Liver (tissue), 9 donors: ENCODE results near the gene NMNAT2. TPM values are rescaled to one million over a fixed set of nuclear protein-coding genes. Genes with fewer than 3 reads are reported as not detected.

Experiments used
- DNase-seq: peaks from one replicate; pipeline ENCODE4 v3.0.0-alpha.2; 2017; ENCODE audit warnings: low spot score
- H3K27ac ChIP-seq, 2 donors: one replicate each; pipeline ENCODE4 v1.7.0; 2013; ENCODE audit warnings: inconsistent platforms in 2 of 2, low read length in 2 of 2, control low read depth in 1 of 2, low read depth in 1 of 2, mild to moderate bottlenecking in 1 of 2
- H3K27me3 ChIP-seq, 4 donors: one replicate each; pipeline versions ENCODE4 v1.6.1 to v1.7.0; 2013; ENCODE audit warnings: low read length in 3 of 4, inconsistent platforms in 1 of 4, mild to moderate bottlenecking in 1 of 4, moderate library complexity in 1 of 4; ENCODE audit not compliant: control insufficient read depth in 4 of 4, insufficient read depth in 4 of 4
- H3K36me3 ChIP-seq, 4 donors: one replicate each; pipeline versions ENCODE4 v1.6.1 to v1.7.0; 2013; ENCODE audit warnings: low read length in 3 of 4, mild to moderate bottlenecking in 3 of 4, low read depth in 1 of 4, moderate library complexity in 1 of 4; ENCODE audit not compliant: control insufficient read depth in 4 of 4, insufficient read depth in 3 of 4
- H3K4me1 ChIP-seq, 4 donors: one replicate each; pipeline versions ENCODE4 v1.6.1 to v1.7.0; 2013; ENCODE audit warnings: low read length in 3 of 4, mild to moderate bottlenecking in 3 of 4, moderate library complexity in 1 of 4; ENCODE audit not compliant: control insufficient read depth in 4 of 4, insufficient read depth in 4 of 4
- H3K4me3 ChIP-seq, 3 donors: one replicate each; pipeline versions ENCODE4 v1.6.1 to v1.7.0; 2013; ENCODE audit warnings: low read length in 3 of 3, control low read depth in 1 of 3, low read depth in 1 of 3, mild to moderate bottlenecking in 1 of 3
- H3K9ac ChIP-seq, 2 donors: one replicate each; pipeline ENCODE4 v1.7.0; 2013; ENCODE audit warnings: low read length in 2 of 2, mild to moderate bottlenecking in 2 of 2, moderate library complexity in 2 of 2, control low read depth in 1 of 2, low read depth in 1 of 2
- H3K9me3 ChIP-seq, 4 donors: one replicate each; pipeline versions ENCODE4 v1.6.1 to v1.7.0; 2013; ENCODE audit warnings: low read length in 3 of 4; ENCODE audit not compliant: control insufficient read depth in 4 of 4
- EGR1 ChIP-seq, 2 donors: IDR thresholded peaks; 2 replicates each; pipeline ENCODE4 v1.6.1; 2016 to 2018; ENCODE audit warnings: antibody characterized with exemption in 2 of 2, low read depth in 2 of 2
- FOXA1 ChIP-seq: IDR thresholded peaks from 2 replicates; pipeline ENCODE4 v1.6.1; 2016; ENCODE audit warnings: antibody characterized with exemption
- FOXA2 ChIP-seq: IDR thresholded peaks from 2 replicates; pipeline ENCODE4 v1.6.1; 2016; ENCODE audit warnings: antibody characterized with exemption
- GABPA ChIP-seq, 2 donors: IDR thresholded peaks in 1 of 2; conservative IDR thresholded peaks in 1 of 2; 2 replicates each; pipeline ENCODE4 v1.6.1; 2016; ENCODE audit warnings: antibody characterized with exemption in 2 of 2, mild to moderate bottlenecking in 1 of 2, moderate library complexity in 1 of 2
- HNF4A ChIP-seq, 2 donors: conservative IDR thresholded peaks; 2 replicates each; pipeline ENCODE4 v1.6.1; 2016; ENCODE audit warnings: antibody characterized with exemption in 2 of 2, mild to moderate bottlenecking in 2 of 2
- HNF4G ChIP-seq: IDR thresholded peaks from 2 replicates; pipeline ENCODE4 v1.6.1; 2016; ENCODE audit warnings: antibody characterized with exemption
- JUND ChIP-seq, 2 donors: IDR thresholded peaks; 2 replicates each; pipeline ENCODE4 v1.6.1; 2016; ENCODE audit warnings: antibody characterized with exemption in 2 of 2
- NR2F2 ChIP-seq: IDR thresholded peaks from 2 replicates; pipeline ENCODE4 v1.6.1; 2016; ENCODE audit warnings: antibody characterized with exemption
- RAD21 ChIP-seq, 2 donors: IDR thresholded peaks; 2 replicates each; pipeline ENCODE4 v1.6.1; 2016; ENCODE audit warnings: antibody characterized with exemption in 2 of 2, mild to moderate bottlenecking in 2 of 2
- RXRA ChIP-seq, 2 donors: IDR thresholded peaks; 2 replicates each; pipeline ENCODE4 v1.6.1; 2017 to 2018; ENCODE audit warnings: antibody characterized with exemption in 2 of 2, mild to moderate bottlenecking in 1 of 2
- SP1 ChIP-seq: IDR thresholded peaks from 2 replicates; pipeline ENCODE4 v1.6.1; 2018; ENCODE audit warnings: antibody characterized with exemption, mild to moderate bottlenecking
- TAF1 ChIP-seq: conservative IDR thresholded peaks from 2 replicates; pipeline ENCODE4 v1.6.1; 2016; ENCODE audit warnings: antibody characterized with exemption, mild to moderate bottlenecking
- YY1 ChIP-seq: IDR thresholded peaks from 2 replicates; pipeline ENCODE4 v1.6.1; 2016; ENCODE audit warnings: antibody characterized with exemption, mild to moderate bottlenecking
- WGBS: extraction: QIAGEN DNeasy Blood & Tissue Kit; methylation state at CpG from one replicate; pipeline ENCODE4 v1.1.7; 2013; 5-methylcytosine and 5-hydroxymethylcytosine counted together
- polyA plus RNA-seq, 2 donors: library from polyadenylated mRNA; stranded (reverse) in 1 of 2; unstranded in 1 of 2; fragments of 200-250 nt in 1 of 2; fragments of >200 nt in 1 of 2; fragmentation: Nextera tagmentation in 1 of 2; extraction: Ambion mirVana in 1 of 2; gene quantifications; one replicate each; pipeline versions ENCODE4 v1.2.1 to v1.2.3, GENCODE V29; 2013 to 2015
- total RNA-seq, 2 donors: library from RNA; depleted of rRNA; stranded (reverse); fragments of >200 nt; gene quantifications; one replicate each; pipeline ENCODE4 v1.2.3, GENCODE V29; 2014
- TF ChIP-seq, protein P1 (sequence below): IDR thresholded peaks from 2 replicates; pipeline ENCODE4 v1.6.1; 2016; ENCODE audit warnings: antibody characterized with exemption
- TF ChIP-seq, protein P2 (sequence below): IDR thresholded peaks from 2 replicates; pipeline ENCODE4 v1.6.1; 2016; ENCODE audit warnings: antibody characterized with exemption
- TF ChIP-seq, protein P3 (sequence below): IDR thresholded peaks from 2 replicates; pipeline ENCODE4 v1.6.1; 2016; ENCODE audit warnings: antibody characterized with exemption, mild to moderate bottlenecking
- TF ChIP-seq, protein P4 (sequence below): fragments of 150-350 bp; IDR thresholded peaks from 2 replicates; pipeline ENCODE4 v1.5.1; 2017; ENCODE audit warnings: improper control_type of control experiment, low read depth, low read length; ENCODE audit not compliant: missing input control
- TF ChIP-seq, protein P5 (sequence below): IDR thresholded peaks from 2 replicates; pipeline ENCODE4 v1.6.1; 2016; ENCODE audit warnings: antibody characterized with exemption
- donor health status: healthy.
- donor health status: healthy.
- donor health status: healthy.
- donor health status: healthy.
- donor health status: healthy.

NMNAT2 gene
- total and polyA plus RNA-seq, 4 donors = under 0.01 to 0.07 (median 0.05) TPM; not detected in 1

DNA sequence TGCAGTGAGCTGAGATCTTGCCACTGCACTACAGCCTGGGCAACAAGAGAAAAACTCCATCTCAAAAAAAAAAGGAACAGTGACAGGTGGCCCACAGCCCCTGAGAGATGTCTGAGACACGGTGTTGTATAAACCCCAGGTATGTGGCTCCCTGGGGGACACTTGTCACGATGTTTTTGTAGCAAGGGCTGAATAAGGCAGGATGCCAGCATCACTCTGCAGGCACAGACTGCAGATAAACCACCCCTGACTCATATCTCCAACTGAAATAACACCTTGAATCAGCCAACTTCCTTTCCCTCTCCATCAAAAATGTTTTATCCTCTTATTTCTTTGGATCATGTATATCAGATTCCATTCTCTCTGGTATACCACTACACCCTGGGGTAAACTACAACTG is 52.5 kb downstream of the NMNAT2 start:
- no peak for DNase-seq
- Histone ChIP-seq H3K4me1 (no peaks in the 10 kb centered on the region), H3K27ac (no peak overlapping the region), H3K36me3 (no peaks in the 10 kb centered on the region), H3K27me3 (no peaks in the 10 kb centered on the region), H3K9me3 (no peaks in the 10 kb centered on the region), H3K9ac (no peak overlapping the region), H3K4me3 (no peak overlapping the region)
- TF ChIP-seq SP1 (no peak), RAD21 (IDR thresholded peaks at IDR 0.05) (no peak), RXRA (IDR thresholded peaks at IDR 0.05) (no peak), FOXA1 (no peak), YY1 (no peak), JUND (IDR thresholded peaks at IDR 0.05) (no peak), HNF4G (no peak), FOXA2 (no peak), NR2F2 (no peak), GABPA (IDR thresholded peaks at IDR 0.05 in 1 of 2, conservative IDR thresholded peaks at IDR 0.05 in 1 of 2) (no peak), HNF4A (conservative IDR thresholded peaks at IDR 0.05) (no peak), EGR1 (IDR thresholded peaks at IDR 0.05; ENCODE audit: low read depth in 2 of 2) (no peak), TAF1 (no peak)
- TF ChIP-seq, protein P1, sequence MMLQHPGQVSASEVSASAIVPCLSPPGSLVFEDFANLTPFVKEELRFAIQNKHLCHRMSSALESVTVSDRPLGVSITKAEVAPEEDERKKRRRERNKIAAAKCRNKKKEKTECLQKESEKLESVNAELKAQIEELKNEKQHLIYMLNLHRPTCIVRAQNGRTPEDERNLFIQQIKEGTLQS = no peak
- TF ChIP-seq, protein P2, sequence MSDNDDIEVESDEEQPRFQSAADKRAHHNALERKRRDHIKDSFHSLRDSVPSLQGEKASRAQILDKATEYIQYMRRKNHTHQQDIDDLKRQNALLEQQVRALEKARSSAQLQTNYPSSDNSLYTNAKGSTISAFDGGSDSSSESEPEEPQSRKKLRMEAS = no peak
- TF ChIP-seq, protein P3, sequence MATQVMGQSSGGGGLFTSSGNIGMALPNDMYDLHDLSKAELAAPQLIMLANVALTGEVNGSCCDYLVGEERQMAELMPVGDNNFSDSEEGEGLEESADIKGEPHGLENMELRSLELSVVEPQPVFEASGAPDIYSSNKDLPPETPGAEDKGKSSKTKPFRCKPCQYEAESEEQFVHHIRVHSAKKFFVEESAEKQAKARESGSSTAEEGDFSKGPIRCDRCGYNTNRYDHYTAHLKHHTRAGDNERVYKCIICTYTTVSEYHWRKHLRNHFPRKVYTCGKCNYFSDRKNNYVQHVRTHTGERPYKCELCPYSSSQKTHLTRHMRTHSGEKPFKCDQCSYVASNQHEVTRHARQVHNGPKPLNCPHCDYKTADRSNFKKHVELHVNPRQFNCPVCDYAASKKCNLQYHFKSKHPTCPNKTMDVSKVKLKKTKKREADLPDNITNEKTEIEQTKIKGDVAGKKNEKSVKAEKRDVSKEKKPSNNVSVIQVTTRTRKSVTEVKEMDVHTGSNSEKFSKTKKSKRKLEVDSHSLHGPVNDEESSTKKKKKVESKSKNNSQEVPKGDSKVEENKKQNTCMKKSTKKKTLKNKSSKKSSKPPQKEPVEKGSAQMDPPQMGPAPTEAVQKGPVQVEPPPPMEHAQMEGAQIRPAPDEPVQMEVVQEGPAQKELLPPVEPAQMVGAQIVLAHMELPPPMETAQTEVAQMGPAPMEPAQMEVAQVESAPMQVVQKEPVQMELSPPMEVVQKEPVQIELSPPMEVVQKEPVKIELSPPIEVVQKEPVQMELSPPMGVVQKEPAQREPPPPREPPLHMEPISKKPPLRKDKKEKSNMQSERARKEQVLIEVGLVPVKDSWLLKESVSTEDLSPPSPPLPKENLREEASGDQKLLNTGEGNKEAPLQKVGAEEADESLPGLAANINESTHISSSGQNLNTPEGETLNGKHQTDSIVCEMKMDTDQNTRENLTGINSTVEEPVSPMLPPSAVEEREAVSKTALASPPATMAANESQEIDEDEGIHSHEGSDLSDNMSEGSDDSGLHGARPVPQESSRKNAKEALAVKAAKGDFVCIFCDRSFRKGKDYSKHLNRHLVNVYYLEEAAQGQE = no peak
- TF ChIP-seq, protein P4, sequence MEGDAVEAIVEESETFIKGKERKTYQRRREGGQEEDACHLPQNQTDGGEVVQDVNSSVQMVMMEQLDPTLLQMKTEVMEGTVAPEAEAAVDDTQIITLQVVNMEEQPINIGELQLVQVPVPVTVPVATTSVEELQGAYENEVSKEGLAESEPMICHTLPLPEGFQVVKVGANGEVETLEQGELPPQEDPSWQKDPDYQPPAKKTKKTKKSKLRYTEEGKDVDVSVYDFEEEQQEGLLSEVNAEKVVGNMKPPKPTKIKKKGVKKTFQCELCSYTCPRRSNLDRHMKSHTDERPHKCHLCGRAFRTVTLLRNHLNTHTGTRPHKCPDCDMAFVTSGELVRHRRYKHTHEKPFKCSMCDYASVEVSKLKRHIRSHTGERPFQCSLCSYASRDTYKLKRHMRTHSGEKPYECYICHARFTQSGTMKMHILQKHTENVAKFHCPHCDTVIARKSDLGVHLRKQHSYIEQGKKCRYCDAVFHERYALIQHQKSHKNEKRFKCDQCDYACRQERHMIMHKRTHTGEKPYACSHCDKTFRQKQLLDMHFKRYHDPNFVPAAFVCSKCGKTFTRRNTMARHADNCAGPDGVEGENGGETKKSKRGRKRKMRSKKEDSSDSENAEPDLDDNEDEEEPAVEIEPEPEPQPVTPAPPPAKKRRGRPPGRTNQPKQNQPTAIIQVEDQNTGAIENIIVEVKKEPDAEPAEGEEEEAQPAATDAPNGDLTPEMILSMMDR = no peak
- TF ChIP-seq, protein P5, sequence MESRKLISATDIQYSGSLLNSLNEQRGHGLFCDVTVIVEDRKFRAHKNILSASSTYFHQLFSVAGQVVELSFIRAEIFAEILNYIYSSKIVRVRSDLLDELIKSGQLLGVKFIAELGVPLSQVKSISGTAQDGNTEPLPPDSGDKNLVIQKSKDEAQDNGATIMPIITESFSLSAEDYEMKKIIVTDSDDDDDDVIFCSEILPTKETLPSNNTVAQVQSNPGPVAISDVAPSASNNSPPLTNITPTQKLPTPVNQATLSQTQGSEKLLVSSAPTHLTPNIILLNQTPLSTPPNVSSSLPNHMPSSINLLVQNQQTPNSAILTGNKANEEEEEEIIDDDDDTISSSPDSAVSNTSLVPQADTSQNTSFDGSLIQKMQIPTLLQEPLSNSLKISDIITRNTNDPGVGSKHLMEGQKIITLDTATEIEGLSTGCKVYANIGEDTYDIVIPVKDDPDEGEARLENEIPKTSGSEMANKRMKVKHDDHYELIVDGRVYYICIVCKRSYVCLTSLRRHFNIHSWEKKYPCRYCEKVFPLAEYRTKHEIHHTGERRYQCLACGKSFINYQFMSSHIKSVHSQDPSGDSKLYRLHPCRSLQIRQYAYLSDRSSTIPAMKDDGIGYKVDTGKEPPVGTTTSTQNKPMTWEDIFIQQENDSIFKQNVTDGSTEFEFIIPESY = no peak
- WGBS = 58% methylated on average over 2 of the region's 2 CpGs
